Caco-2 (cell line): Measurements from ENCODE around the gene TTLL9. TPM values are rescaled to one million over a fixed set of nuclear protein-coding genes. Genes with fewer than 3 reads are reported as not detected.

ENCODE experiments used
- BruUV-seq: library from RNA; stranded (reverse); fragments of 400-500 nt; replicated peaks from 2 replicates; lab custom pipeline; 2021; lab: Mats Ljungman, UMichigan
- CTCF ChIA-PET: fragments of 300-600 bp; sonication (Branson Sonifier 250); formaldehyde crosslinking; loops from one replicate; lab custom pipeline; 2022; ENCODE audit warnings: antibody characterized with exemption; lab: Charles Lee
- POLR2A ChIA-PET: fragments of 300-600 bp; sonication (Branson Sonifier 250); formaldehyde crosslinking; loops from one replicate; lab custom pipeline; 2022; ENCODE audit warnings: antibody characterized with exemption; lab: Charles Lee
- DNase-seq, 2 experiments: peaks; one replicate each; pipeline versions ENCODE4 v3.0.0 to v3.0.0-alpha.2; 2020 to 2022
- H3K27me3 ChIP-seq: replicated peaks from 2 replicates; pipeline ENCODE4 v1.6.0; 2011; ENCODE audit warnings: low read length; ENCODE audit not compliant: control insufficient read depth, insufficient read depth
- H3K36me3 ChIP-seq: 2 replicates; pipeline ENCODE4 v1.5.1; 2011; ENCODE audit warnings: low read length; ENCODE audit not compliant: control insufficient read depth, insufficient read depth
- H3K4me1 ChIP-seq: fragments of 250-450 bp; sonication (Bioruptor Pico); 2 replicates; pipeline ENCODE4 v1.5.1; 2020; ENCODE audit warnings: mild to moderate bottlenecking
- H3K4me3 ChIP-seq: 2 replicates; pipeline ENCODE4 v1.5.1; 2011; ENCODE audit warnings: low read depth, mild to moderate bottlenecking, control low read depth, low read length
- H3K9me3 ChIP-seq: fragments of 250-450 bp; sonication (Bioruptor Pico); 2 replicates; pipeline ENCODE4 v1.5.1; 2020; ENCODE audit warnings: mild to moderate bottlenecking, moderate library complexity
- H3K27ac Mint-ChIP-seq: one replicate; pipeline ENCODE4 v1.8.0; 2022; ENCODE audit warnings: mixed read lengths; ENCODE audit not compliant: unreplicated experiment
- H3K27me3 Mint-ChIP-seq: one replicate; pipeline ENCODE4 v1.8.0; 2022; ENCODE audit warnings: mixed read lengths; ENCODE audit not compliant: insufficient read depth, unreplicated experiment
- H3K36me3 Mint-ChIP-seq: one replicate; pipeline ENCODE4 v1.8.0; 2022; ENCODE audit warnings: mild to moderate bottlenecking, mixed read lengths; ENCODE audit not compliant: insufficient read depth, unreplicated experiment
- H3K4me1 Mint-ChIP-seq: one replicate; pipeline ENCODE4 v1.8.0; 2022; ENCODE audit warnings: low read depth, mixed read lengths; ENCODE audit not compliant: unreplicated experiment
- H3K4me3 Mint-ChIP-seq: one replicate; pipeline ENCODE4 v1.8.0; 2022; ENCODE audit warnings: mild to moderate bottlenecking, moderate library complexity, mixed read lengths; ENCODE audit not compliant: unreplicated experiment
- H3K9me3 Mint-ChIP-seq: one replicate; pipeline ENCODE4 v1.8.0; 2022; ENCODE audit warnings: mixed read lengths; ENCODE audit not compliant: unreplicated experiment
- intact Hi-C: fragments of 100-400 bp; cut with micrococcal nuclease; formaldehyde crosslinking; loops from one replicate; pipeline ENCODE4 v1.10.0; 2022; ENCODE audit not compliant: unreplicated experiment
- total RNA-seq: library from RNA; stranded (reverse); gene quantifications from 2 replicates; pipeline ENCODE4 v1.2.3, GENCODE V29; 2022
- TF ChIP-seq, protein P1 (sequence below), 2 experiments: fragments of 200-600 bp in 1 of 2; IDR thresholded peaks; 1 replicate in 1 of 2; 2 replicates in 1 of 2; pipeline versions ENCODE4 v1.5.1 to v1.8.0; 2011 to 2022; ENCODE audit warnings: antibody characterized with exemption in 1 of 2, control low read depth in 1 of 2, inconsistent platforms in 1 of 2, low read depth in 1 of 2, low read length in 1 of 2, mild to moderate bottlenecking in 1 of 2, moderate library complexity in 1 of 2; ENCODE audit not compliant: insufficient read depth in 1 of 2, severe bottlenecking in 1 of 2, unreplicated experiment in 1 of 2

The TTLL9 gene
- total RNA-seq, 1 experiment from 2014 or later = not detected

- H3K27me3 ChIP-seq = no peaks in the 10 kb centered on the region
- no peak for DNase-seq
- intact Hi-C loops = no loop called here
- Mint-ChIP-seq H3K4me1 (peaks cover 5% of the 10 kb centered on the region), H3K9me3 (no peaks in the 10 kb centered on the region), H3K27me3 (no peaks in the 10 kb centered on the region), H3K4me3 (no peak overlapping the region), H3K27ac (no peak overlapping the region), H3K36me3 (no peaks in the 10 kb centered on the region)
- no peak overlapping the region for H3K4me3 ChIP-seq
- ChIA-PET CTCF (interaction anchor here (0.6 to 2.5 kb wide), 11 partner anchors 9 to 193 kb away, joined by 3 to 14 read pairs (median 4); no protein-coding TSS in a partner anchor), POLR2A (no interaction called here)
- peaks cover 13% of the 10 kb centered on the region for H3K4me1 ChIP-seq
- TF ChIP-seq, protein P1, sequence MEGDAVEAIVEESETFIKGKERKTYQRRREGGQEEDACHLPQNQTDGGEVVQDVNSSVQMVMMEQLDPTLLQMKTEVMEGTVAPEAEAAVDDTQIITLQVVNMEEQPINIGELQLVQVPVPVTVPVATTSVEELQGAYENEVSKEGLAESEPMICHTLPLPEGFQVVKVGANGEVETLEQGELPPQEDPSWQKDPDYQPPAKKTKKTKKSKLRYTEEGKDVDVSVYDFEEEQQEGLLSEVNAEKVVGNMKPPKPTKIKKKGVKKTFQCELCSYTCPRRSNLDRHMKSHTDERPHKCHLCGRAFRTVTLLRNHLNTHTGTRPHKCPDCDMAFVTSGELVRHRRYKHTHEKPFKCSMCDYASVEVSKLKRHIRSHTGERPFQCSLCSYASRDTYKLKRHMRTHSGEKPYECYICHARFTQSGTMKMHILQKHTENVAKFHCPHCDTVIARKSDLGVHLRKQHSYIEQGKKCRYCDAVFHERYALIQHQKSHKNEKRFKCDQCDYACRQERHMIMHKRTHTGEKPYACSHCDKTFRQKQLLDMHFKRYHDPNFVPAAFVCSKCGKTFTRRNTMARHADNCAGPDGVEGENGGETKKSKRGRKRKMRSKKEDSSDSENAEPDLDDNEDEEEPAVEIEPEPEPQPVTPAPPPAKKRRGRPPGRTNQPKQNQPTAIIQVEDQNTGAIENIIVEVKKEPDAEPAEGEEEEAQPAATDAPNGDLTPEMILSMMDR (IDR thresholded peaks at IDR 0.05; ENCODE audit: insufficient read depth in 1 of 2, low read depth in 1 of 2, low read length in 1 of 2, severe bottlenecking in 1 of 2, unreplicated experiment in 1 of 2) = no peak
- H3K9me3 ChIP-seq = no peaks in the 10 kb centered on the region
- no peaks in the 10 kb centered on the region for H3K36me3 ChIP-seq
- BruUV-seq = no TSS peak
These were observed 32.5 kb upstream of the TTLL9 start for GRCh38 chr20:31837896-31838397.

DNA sequence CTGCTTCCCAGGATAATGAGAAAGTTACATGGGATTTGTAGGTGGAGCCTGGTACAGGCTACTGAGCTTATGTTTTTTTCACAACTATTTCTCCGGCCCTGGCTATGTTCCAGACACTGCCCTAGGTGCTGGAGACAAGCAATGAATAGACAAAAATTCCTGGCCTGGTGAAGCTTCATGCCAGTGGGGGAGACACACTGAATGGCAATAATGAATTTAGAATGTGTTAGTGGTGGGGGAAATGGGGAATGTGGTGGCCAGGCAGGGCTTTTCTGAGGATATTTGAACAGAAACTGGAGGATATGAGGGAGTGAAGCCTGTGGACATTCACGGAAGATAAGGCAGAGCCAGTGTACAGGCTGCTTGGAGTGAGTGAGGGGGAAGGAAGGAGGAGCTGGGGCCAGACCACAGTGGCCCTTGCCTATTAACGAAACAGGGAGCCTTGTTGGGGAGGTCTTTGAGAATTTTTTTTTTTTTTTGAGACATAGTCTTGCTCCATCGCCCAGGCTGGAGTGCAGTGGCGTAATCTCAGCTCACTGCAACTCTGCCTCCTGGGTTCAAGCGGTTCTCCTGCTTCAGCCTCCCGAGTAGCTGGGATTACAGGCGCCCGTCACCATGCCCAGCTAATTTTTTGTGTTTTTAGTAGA is 31.7 kb upstream of the TTLL9 start:
- Histone ChIP-seq H3K27me3 (no peaks in the 10 kb centered on the region), H3K4me1 (peaks cover 13% of the 10 kb centered on the region), H3K36me3 (no peaks in the 10 kb centered on the region), H3K9me3 (no peaks in the 10 kb centered on the region), H3K4me3 (no peak overlapping the region)
- H3K4me3 Mint-ChIP-seq = no peak overlapping the region
- peaks cover 5% of the 10 kb centered on the region for H3K4me1 Mint-ChIP-seq
- CTCF ChIA-PET = interaction anchor here (0.6 to 2.5 kb wide), 12 partner anchors 8 to 963 kb away, joined by 3 to 14 read pairs (median 3); partner anchors contain the start of gene PDRG1
- H3K9me3 Mint-ChIP-seq = no peaks in the 10 kb centered on the region
- no TSS peak for BruUV-seq
- intact Hi-C loops = no loop called here
- H3K36me3 Mint-ChIP-seq = no peaks in the 10 kb centered on the region
- no peak overlapping the region for H3K27ac Mint-ChIP-seq
- no peak for DNase-seq
- no peaks in the 10 kb centered on the region for H3K27me3 Mint-ChIP-seq
- POLR2A ChIA-PET = no interaction called here
- TF ChIP-seq, protein P1 (IDR thresholded peaks at IDR 0.05; ENCODE audit: insufficient read depth in 1 of 2, low read depth in 1 of 2, low read length in 1 of 2, severe bottlenecking in 1 of 2, unreplicated experiment in 1 of 2) = no peak

GRCh38 chr20:31839782-31840487 is 30.5 kb upstream of the TTLL9 start:
- Histone ChIP-seq H3K4me1 (peaks cover 13% of the 10 kb centered on the region), H3K36me3 (no peaks in the 10 kb centered on the region), H3K27me3 (no peaks in the 10 kb centered on the region), H3K4me3 (no peak overlapping the region), H3K9me3 (no peaks in the 10 kb centered on the region)
- Mint-ChIP-seq H3K36me3 (no peaks in the 10 kb centered on the region), H3K27ac (no peak overlapping the region), H3K4me1 (peaks cover 5% of the 10 kb centered on the region), H3K4me3 (no peak overlapping the region), H3K9me3 (no peaks in the 10 kb centered on the region), H3K27me3 (no peaks in the 10 kb centered on the region)
- no peak for DNase-seq
- TF ChIP-seq, protein P1 (IDR thresholded peaks at IDR 0.05; ENCODE audit: insufficient read depth in 1 of 2, low read depth in 1 of 2, low read length in 1 of 2, severe bottlenecking in 1 of 2, unreplicated experiment in 1 of 2) = no peak
- no TSS peak for BruUV-seq
- intact Hi-C loops = no loop called here
- CTCF ChIA-PET = interaction anchor here (1.3 kb wide), 1 partner anchor 112 kb away, joined by 3 read pairs; the partner anchor contains the start of gene PDRG1
- POLR2A ChIA-PET = no interaction called here
